SK-N-MC (cell line): ENCODE data around the gene ZNF638.

ENCODE experiments used
- EZH2 ChIP-seq: fragments of 200-600 bp; sonication (generic); IDR thresholded peaks from one replicate; pipeline ENCODE4 v1.6.1; 2017; ENCODE audit warnings: antibody characterized with exemption
- FOXP2 ChIP-seq: optimal IDR thresholded peaks from 2 replicates; pipeline ENCODE3; 2011; ENCODE audit warnings: mild to moderate bottlenecking, moderate library complexity; ENCODE audit not compliant: insufficient read depth; ENCODE audit errors: extremely low read length, control extremely low read depth
- POLR2AphosphoS5 ChIP-seq: IDR thresholded peaks from 2 replicates; pipeline ENCODE4 v1.6.1; 2012; ENCODE audit warnings: mild to moderate bottlenecking, low read depth, low read length, borderline replicate concordance

GRCh38 chr2:71428472-71429383, 97.1 kb downstream of the ZNF638 start:
- TF ChIP-seq EZH2 (no peak), POLR2AphosphoS5 (no peak), FOXP2 (no peak)
